T-helper 1 cell (primary cell): ENCODE measurements around the gene URB1.
"Not testable (repeated sequence)": the region's sequence is repeated elsewhere in the genome, so short reads cannot be mapped to it uniquely, and the experiment has no call there.

Experiments used
- DNase-seq, 5 donors: peaks; one replicate each; pipeline ENCODE4 v3.0.0-alpha.2; 2012 to 2020

Gene URB1

GRCh38 chr21:32317726-32318125 is 75.1 kb downstream of the URB1 start:
- DNase-seq, result no peak

- no peak for DNase-seq
These were observed 76.2 kb downstream of the URB1 start for GRCh38 chr21:32316361-32317215.

DNA sequence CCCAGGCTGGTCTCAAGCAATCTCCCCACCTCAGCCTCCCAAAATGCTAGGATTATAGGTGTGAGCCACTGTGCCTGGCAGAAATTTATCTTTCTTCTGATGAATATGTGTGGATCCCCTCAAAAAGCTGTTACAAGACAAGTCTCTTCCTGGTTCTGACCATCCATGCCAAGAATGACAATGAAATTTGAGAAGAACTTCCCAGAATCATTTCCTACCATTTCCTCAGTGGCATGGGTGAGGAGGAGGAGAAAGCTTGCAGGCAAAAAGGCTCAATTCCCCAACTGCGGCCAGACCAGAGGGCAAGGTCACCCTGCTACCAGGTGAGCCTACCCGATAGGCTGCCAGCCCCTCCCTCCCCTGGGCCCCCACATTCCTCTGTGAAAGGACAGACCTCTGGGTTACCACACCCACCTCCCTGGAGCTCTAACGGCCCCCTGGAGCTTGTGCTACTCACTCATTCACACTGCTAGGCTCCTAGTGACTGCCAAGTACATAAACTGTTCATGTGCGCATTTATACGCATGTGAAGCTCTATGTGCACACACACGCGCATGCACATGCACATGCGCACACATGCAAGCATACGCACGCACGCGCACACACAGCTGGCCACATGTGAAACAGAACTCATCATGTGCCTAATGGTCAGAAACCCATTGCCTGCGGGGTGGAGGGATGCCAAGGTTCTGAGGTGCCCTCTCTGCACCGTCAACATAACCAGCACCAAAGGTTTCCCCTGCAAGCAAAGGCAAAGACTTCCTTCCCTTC is 77.1 kb downstream of the URB1 start:
- DNase-seq, result no peak

GRCh38 chr21:32314806-32315205 is 78.0 kb downstream of the URB1 start:
- DNase-seq, result no peak

DNA sequence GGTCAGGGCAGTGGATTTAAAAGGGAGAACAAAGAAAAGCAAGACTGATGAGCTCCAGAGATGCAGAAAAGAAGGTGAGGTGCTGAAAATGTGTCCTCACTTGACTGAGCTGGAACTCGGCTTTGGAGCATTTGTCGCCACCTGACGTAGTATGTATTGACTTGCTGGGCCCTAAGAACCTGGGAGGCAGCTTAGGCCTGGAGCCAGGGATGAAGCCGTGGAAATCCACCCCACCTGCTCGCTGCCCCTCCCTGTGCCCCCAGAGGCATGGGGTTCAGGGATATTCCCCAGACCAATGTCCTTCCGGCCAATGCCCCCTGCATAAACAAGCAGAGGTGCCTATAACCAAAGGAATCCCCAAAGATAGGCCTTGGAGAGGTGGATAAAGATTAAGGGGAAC is 79.8 kb downstream of the URB1 start:
- no peak for DNase-seq

GRCh38 chr21:32312326-32312725 is 80.5 kb downstream of the URB1 start:
- DNase-seq, result no peak

DNA sequence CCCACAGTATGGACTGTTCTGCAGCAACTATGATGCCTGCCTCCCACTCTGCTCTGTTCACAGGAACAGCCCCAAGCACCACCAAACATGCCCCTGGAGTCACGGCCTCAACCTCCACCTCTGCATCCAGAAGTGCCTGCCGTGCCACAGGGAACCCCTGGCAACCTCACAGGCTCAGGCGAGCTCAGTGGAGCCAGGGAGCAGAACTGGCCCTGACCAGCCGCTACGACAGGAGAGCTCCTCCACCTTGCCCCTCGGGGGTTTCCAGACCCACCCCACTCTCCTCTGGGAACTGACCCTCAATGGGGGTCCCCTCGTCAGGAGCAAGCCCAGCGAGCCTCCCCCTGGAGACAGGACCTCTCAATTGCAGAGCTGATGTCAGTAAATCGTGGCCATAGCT is 81.2 kb downstream of the URB1 start:
- DNase-seq, result no peak

- not testable (repeated sequence) for DNase-seq
These were observed 81.8 kb downstream of the URB1 start for GRCh38 chr21:32310976-32311375.

DNA sequence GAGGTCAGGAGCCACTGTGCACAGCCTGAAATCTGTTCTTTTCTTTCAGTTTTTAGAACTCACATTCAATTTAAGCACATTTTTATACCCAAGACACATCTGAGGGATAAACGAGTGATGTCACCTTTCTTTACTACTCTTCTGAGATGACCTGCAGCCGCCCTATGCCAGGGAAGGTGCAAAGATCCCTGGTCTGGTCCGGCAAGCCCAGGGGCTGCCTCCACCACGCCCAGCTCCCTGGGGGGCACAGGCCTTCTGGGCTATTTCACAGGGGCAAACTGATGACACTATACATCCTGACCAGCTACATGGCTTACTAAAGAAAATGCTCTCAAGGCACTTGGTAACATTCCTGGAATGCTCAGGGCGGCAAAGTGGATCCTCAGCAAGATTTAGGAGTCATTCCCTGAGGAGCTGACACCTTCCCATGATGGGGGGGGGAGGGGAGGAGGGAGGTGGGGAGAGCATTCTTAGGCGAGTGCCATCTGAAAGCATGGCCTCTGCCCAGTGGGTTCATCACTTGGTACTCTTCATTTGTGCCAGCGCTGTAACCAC is 82.8 kb downstream of the URB1 start:
- no peak for DNase-seq

DNA sequence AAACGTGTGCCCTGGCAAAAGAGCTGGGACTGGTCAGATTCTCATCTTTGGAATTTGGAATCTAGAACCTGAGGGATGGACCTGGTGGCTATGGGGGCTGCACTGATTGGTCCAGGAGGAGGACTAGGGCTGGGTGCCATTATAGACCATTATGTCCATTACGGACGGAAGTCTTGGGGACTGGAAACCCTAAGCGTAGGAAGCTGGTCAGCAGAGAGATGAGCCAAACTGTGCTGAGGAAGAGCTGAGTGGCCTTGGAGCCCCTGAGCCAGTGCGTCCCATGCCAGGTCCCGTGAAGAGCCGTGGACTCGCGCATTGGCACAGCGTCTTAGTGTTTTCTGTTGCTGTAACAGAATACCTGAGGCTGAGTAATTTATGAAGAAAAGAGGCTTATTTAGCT is 84.1 kb downstream of the URB1 start:
- DNase-seq, result no peak

GRCh38 chr21:32307706-32308105 is 85.1 kb downstream of the URB1 start:
- DNase-seq, result no peak

- DNase-seq, result no peak
These were observed 86.6 kb downstream of the URB1 start for GRCh38 chr21:32306021-32306780.

DNA sequence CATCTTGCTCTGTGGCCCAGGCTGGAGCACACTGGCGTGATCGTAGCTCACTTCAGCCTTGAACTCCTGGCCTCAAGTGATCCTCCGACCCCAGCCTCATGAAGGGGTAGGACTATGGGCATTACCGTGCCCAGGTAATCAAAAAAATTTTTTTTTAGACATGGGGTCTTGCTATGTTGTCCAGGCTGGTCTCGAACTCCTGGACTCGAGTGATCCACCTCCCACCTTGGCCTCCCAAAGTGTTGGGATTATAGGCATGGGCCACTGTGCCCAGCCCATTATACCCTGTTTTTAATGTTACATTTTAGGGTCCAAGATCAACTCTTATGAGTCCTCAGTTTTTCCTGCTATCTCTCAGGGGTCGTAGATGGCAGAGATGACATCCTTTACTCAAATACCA is 87.8 kb downstream of the URB1 start:
- DNase-seq, result no peak

DNA sequence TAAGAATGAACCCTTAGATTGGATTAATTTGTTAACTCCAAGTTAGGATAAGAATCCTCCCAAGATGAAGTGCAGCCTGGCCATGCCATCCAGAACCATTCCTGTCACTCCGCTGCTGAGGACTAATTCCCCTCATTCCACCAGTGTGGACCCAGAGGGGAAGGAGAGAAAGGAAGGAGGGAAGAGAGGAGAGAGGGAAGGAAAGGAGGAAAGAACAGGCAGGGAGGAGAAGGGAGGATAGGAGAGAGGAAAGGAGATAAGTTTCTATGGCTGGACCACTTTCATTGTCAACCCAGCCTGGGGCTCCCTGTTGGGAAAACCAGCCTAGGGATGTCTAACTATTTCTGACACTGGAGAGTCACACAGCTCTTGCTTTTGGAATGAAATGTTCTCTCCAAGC is 89.4 kb downstream of the URB1 start:
- DNase-seq, result no peak

GRCh38 chr21:32302560-32302959 is 90.3 kb downstream of the URB1 start:
- DNase-seq, result no peak

GRCh38 chr21:32301596-32301995 is 91.2 kb downstream of the URB1 start:
- no peak for DNase-seq

- no peak for DNase-seq
These were observed 92.6 kb downstream of the URB1 start for GRCh38 chr21:32300117-32300681.

DNA sequence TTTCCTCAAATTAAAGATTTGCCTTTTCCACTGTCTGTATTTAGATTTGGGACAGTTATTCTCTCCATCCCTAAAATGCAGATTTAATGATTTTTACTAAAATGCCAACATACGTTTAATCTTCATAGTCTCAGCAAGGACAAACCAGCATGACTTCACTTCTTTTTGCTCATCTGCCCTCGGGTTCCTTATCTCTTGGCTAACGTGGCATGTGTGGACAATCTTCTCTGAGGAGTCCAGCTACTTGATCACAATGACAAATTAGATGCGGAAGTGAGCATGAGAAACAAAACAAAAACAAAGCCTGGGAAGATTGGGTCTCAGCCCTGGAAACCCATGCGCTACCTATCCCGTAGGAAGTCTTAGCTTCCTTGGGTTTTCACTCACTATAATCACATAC is 93.1 kb downstream of the URB1 start:
- DNase-seq, result no peak

DNA sequence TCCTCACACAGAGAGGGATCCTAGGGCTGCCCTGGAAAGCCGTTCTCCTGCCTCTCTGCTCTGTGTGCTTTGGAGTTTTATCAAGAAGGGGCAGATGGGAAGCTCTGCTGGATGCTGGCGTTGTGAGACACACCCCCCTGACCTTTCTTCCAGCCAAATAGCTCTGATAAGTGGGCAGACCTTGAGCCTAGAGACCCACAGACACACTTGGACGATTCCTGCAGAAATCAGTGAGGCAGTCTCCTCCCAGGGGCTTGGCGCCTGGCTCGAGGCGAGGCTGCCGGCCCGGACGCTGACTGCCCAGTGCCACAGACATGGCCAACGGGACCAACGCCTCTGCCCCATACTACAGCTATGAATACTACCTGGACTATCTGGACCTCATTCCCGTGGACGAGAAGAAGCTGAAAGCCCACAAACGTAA is 94.1 kb downstream of the URB1 start, which contains the start of gene MRAP:
Gene MRAP, plus strand, starts transcription at position 198 of the 424 bp plus-strand sequence. Its CDS starts 117 bp downstream, at position 315.
- DNase-seq, result no peak

- no peak for DNase-seq
These were observed 94.7 kb downstream of the URB1 start for GRCh38 chr21:32298148-32298559.

DNA sequence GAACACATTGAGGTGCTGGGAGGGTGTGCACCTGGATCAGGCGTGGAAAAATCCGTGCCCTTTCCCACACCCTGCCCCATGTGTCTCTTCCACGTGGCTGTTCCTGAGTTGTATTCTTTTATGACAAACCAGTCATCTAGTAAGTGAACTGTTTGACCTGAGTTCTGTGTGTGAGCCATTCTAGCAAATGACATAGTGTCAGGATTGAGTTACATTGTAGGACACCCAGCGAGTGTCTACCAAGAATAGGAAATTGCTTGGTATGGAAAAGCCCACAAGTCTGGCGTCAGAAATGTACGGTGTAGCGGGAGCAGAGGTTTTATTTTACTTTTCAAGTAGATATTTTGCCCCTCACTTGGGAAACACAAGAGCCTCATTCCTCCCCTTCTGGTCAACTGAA is 95.4 kb downstream of the URB1 start:
- DNase-seq, result no peak

- DNase-seq, result no peak
These were observed 107.3 kb downstream of the URB1 start for GRCh38 chr21:32285476-32285875.

DNA sequence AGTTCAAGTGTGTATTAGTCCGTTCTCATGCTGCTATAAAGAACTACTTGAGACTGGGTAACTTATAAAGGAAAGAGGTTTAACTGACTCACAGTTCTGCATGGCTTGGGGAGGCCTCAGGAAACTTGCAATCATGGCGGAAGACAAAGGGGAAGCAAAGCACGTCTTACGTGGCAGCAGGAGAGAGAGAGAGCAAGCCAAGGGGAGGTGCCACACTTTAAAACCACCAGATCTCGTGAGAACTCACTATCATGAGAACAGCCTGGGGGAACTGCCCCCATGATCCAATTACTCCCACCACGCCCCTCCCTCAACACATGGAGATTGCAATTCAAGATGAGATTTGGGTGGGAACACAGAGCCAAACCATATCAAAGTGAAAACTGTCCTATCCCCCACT is 109.8 kb downstream of the URB1 start:
- DNase-seq, result no peak
